A549 treated with CORT108297 at 1 μM for 4 hours (cell line): ENCODE measurements around the gene TAL2. TPM values are rescaled to one million over a fixed set of nuclear protein-coding genes. Genes with fewer than 3 reads are reported as not detected.

ENCODE experiments used
- total RNA-seq: library from RNA; stranded (reverse); fragments of 200-300 nt; extraction: Qiagen RNA extraction; gene quantifications from 5 replicates; pipeline ENCODE4 v1.2.3, GENCODE V29; 2022

Gene TAL2
- 0.15 to 0.31 TPM (median 0.25 TPM) in 5 replicates for total RNA-seq

GRCh38 chr9:105662184-105663104 lies at the start of gene TAL2:
TAL2 (plus strand) TSS chr9:105662457; CDS start chr9:105662497, 40 bp downstream.

GRCh38 chr9:105694190-105694847 lies 32.1 kb downstream of the TAL2 start, which contains the start of gene TMEM38B:
TMEM38B (plus strand) TSS chr9:105694541; CDS start chr9:105694661, 120 bp downstream.

Other genes starting within 250 kb of the TAL2 start
- gene FSD1L, start 214.4 kb upstream of the TAL2 start, total RNA-seq, result 3.4 to 4.3 TPM (median 4.0 TPM) in 5 replicates
- gene FKTN, start 104.3 kb upstream of the TAL2 start, total RNA-seq, result 6.5 to 9.0 TPM (median 8.0 TPM) in 5 replicates
- 14.7 to 17.3 TPM (median 16.6 TPM) in 5 replicates for gene TMEM38B, start 32.1 kb downstream of the TAL2 start, total RNA-seq